NCI-H2196 (cell line): Measurements from ENCODE around the gene EXOC3L1.

Experiments
- DNase-seq: peaks from one replicate; lab custom pipeline; 2025; ENCODE audit not compliant: unreplicated experiment; lab: John Stamatoyannopoulos, UW

EXOC3L1 gene

GRCh38 chr16:67150047-67150832, 39.7 kb downstream of the EXOC3L1 start:
- DNase-seq, result peak; percentile 37

GRCh38 chr16:67149276-67150046, 40.5 kb downstream of the EXOC3L1 start:
- no peak for DNase-seq

- no peak for DNase-seq
These were observed 41.2 kb downstream of the EXOC3L1 start for GRCh38 chr16:67148656-67149275.

GRCh38 chr16:67148221-67148620, 41.7 kb downstream of the EXOC3L1 start:
- DNase-seq, result no peak

- no peak for DNase-seq
These were observed 42.3 kb downstream of the EXOC3L1 start for GRCh38 chr16:67147437-67148140.

- DNase-seq, result no peak
These were observed 43.2 kb downstream of the EXOC3L1 start for GRCh38 chr16:67146523-67147357.

- DNase-seq, result no peak
These were observed 44.2 kb downstream of the EXOC3L1 start for GRCh38 chr16:67145746-67146145.

- no peak for DNase-seq
These were observed 45.0 kb downstream of the EXOC3L1 start for GRCh38 chr16:67144943-67145342.

- no peak for DNase-seq
These were observed 47.6 kb downstream of the EXOC3L1 start for GRCh38 chr16:67142342-67142741.

GRCh38 chr16:67141391-67141790, 48.5 kb downstream of the EXOC3L1 start:
- no peak for DNase-seq

GRCh38 chr16:67137605-67138004, 52.3 kb downstream of the EXOC3L1 start:
- no peak for DNase-seq
